Forelimb muscle (tissue), 1 donor: ENCODE results near the gene CD4. TPM values are rescaled to one million over a fixed set of nuclear protein-coding genes. Genes with fewer than 3 reads are reported as not detected.

Source experiments
- DNase-seq: peaks from one replicate; pipeline ENCODE4 v3.0.0-alpha.2; 2013; ENCODE audit warnings: low read depth
- polyA plus RNA-seq: library from polyadenylated mRNA; unstranded; fragments of 120-200 nt; gene quantifications from one replicate; pipeline ENCODE4 v1.2.1, GENCODE V29; 2013; ENCODE audit not compliant: insufficient read length

The CD4 gene
- polyA plus RNA-seq, 1 donor: 5.6 TPM

DNA sequence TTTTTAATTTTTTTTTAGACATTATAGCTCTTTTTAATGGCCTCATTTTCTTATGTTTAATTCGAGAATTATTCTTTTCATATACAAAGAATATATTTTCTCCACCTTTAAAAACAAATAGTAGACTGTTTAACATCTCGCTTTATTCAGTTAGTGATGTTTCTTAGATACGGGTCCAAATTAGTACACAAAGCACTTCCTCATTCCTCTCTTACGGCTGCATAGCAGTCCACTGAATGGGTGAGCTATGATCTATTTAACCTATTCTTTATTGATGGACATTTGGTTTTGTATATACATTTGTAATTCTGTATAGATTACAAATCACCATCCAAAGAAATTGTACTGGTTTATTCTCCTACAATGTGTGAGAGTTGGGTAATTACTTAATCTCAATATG lies 24.0 kb downstream of the CD4 start:
- no peak for DNase-seq

DNA sequence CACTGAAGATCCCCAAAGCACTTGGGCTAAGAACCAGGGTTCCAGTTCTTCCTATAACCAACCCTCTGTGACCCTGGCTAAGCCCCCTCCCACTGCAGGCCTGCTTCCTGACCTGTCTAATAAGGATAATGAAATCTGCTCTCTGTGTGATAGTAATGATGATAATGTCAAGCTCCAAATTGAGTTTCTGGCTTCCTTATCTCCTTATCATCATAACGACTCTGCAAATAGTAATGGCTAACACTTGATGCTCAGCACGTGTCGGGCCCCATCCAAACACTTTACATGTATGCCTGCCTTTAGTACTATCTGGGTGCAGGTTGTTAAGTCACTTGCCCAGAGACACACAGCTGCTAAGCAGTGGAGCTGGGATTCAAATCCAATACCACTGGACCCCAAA lies 27.3 kb downstream of the CD4 start:
- no peak for DNase-seq

DNA sequence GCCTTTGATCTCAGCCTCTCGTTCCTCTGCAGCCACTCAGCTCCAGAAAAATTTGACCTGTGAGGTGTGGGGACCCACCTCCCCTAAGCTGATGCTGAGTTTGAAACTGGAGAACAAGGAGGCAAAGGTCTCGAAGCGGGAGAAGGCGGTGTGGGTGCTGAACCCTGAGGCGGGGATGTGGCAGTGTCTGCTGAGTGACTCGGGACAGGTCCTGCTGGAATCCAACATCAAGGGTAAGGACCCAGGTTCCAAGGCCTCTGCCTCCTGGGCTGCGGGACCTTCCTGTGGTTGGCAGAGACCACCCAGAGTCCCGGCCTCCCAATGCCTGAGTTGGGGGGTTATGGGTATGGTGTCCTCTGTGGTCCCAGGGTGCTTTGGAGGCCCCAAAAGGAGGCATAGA lies 27.8 kb downstream of the CD4 start:
- no peak for DNase-seq

DNA sequence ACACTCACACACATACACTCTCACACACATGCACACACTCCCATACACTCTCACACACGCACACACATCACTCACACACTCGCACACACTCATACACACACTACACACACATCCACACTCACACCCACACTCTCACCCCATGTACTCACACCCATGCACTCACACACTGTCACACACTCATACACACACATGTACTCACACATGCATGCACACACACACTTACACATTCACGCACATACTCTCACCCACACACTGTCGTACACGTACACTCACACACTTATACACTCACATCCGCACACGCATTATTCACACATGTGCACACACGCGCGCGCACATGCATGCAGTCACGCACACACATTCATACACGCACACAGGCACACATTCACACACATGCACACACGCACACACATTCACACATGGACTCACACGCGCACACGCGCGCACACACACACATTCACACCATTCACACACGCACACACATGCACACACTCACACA lies 28.4 kb downstream of the CD4 start:
- no peak for DNase-seq

DNA sequence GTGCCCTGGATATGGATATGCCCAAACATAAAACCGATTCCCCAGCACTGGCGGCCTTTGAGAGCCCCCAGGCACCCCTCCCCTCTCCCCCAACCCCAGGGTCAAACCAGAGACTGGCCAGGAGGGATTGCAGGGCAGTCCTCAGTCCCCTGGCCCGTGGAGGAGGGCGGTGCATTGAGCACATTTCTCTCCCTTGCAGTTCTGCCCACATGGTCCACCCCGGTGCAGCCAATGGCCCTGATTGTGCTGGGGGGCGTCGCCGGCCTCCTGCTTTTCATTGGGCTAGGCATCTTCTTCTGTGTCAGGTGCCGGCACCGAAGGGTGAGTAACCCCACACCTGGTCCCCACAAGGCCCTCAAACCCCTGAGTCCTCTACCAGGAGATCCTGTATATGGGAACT lies 28.9 kb downstream of the CD4 start:
- no peak for DNase-seq

DNA sequence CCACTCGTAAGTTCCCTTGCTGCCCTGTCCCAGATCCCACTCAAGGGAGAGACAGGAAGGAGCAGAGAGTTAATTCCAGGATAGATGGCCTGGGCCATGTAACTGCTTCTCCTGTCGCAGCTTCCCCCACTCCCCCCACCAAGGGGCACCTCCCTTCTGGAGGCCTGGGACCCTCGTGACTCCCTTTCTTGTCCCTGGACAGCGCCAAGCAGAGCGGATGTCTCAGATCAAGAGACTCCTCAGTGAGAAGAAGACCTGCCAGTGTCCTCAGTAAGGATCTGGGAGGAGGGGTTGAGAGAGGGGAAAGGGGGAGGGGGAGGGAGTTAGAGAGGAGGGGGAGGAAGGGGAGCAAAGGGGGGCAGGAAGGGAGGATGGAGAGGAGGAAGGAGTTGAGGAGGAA lies 29.3 kb downstream of the CD4 start:
- no peak for DNase-seq

DNA sequence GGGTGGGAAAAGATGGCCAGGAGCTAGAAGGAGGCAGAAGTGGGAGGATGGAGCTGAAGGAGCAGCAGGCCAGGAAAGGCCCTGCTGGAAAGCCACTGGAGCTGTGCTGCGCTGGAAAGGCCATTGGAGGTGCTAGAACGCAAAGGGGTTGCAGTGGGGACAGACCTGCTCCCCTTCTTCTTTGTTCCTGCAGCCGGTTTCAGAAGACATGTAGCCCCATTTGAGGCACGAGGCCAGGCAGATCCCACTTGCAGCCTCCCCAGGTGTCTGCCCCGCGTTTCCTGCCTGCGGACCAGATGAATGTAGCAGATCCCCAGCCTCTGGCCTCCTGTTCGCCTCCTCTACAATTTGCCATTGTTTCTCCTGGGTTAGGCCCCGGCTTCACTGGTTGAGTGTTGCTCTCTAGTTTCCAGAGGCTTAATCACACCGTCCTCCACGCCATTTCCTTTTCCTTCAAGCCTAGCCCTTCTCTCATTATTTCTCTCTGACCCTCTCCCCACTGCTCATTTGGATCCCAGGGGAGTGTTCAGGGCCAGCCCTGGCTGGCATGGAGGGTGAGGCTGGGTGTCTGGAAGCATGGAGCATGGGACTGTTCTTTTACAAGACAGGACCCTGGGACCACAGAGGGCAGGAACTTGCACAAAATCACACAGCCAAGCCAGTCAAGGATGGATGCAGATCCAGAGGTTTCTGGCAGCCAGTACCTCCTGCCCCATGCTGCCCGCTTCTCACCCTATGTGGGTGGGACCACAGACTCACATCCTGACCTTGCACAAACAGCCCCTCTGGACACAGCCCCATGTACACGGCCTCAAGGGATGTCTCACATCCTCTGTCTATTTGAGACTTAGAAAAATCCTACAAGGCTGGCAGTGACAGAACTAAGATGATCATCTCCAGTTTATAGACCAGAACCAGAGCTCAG lies 30.0 kb downstream of the CD4 start:
- no peak for DNase-seq

DNA sequence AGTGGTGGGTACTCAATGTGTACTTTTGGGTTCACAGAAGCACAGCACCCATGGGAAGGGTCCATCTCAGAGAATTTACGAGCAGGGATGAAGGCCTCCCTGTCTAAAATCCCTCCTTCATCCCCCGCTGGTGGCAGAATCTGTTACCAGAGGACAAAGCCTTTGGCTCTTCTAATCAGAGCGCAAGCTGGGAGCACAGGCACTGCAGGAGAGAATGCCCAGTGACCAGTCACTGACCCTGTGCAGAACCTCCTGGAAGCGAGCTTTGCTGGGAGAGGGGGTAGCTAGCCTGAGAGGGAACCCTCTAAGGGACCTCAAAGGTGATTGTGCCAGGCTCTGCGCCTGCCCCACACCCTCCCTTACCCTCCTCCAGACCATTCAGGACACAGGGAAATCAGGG lies 30.8 kb downstream of the CD4 start:
- no peak for DNase-seq

DNA sequence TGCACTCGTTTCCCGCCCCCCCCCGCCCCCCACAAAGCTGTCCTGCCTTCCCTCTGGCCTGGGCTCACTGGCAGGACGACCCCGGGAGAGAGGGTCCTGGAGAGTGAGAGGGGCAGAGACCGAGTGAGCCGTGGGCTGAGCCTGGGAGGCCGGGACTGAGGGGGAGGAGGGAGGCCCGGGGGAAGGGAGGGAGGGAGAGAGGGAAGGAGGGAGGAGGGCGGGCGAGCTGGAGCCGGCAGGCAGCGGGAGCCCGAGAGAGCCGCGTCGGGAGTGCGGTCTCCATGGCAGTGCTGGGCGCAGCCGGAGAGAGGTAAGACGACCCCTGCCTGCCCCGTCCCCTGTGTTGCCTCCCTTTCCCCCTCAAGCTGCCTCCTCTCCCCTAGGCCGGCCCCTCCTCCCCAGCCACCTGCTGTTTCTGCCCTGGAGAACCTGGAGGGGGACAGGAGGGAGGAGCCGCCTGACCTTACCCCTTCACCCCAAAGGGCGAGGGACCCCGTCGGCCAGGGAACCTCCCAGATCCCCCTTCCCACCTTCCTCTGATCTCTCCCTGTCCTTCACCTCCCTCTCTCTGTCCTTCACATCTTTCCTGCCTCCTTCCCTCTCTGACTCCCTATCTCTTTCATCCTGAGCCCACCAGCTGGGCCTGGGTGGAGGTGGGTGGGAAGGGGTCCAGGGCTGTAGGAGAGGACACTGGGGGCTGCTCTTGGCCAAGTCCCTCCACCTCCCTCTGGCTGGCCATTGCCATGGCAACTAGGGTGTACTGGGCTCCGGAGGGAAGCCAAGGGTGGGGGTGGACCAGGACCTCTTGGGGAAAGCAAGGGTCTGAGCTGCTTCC lies 32.5 kb downstream of the CD4 start, which contains the start of gene GPR162:
TSS of gene GPR162 (plus strand) at position 231 of the 835 bp plus-strand sequence. CDS start 2,078 bp downstream, outside the sequence.
- DNase-seq: no peak

DNA sequence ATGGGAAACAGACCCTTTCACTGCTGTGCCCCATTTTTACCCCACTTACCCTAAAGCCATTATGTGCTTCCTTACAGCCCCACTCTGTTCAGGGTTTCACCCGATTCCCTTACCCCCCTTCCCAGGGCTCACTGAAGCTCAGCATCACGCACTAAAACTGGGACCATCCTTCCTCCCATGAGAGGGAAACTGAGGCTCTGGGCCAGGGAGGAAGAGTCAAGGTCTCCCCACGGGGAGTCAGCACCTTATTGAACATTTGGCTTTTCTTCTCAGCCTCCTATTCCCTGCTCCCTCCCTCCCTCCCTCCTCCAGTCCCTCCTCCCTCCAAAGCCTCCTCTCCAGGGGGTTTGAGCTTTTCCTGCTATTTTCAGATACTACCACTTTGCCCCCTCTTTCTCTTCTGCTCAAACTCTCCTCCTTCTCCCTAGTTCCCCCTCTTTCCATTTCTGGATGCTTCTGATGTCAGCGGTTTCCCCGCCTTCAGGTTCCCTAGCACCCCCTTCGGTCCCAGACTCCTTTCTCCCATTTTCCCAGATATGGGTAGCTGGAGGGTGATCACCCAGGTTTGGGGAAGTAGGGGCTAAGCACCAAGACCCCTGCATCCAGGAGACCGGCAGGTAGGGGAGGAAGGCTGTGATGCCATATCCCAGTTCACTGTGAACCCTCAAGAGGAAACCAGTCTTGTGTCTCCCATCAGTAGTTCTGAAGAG lies 33.3 kb downstream of the CD4 start:
- DNase-seq: no peak

DNA sequence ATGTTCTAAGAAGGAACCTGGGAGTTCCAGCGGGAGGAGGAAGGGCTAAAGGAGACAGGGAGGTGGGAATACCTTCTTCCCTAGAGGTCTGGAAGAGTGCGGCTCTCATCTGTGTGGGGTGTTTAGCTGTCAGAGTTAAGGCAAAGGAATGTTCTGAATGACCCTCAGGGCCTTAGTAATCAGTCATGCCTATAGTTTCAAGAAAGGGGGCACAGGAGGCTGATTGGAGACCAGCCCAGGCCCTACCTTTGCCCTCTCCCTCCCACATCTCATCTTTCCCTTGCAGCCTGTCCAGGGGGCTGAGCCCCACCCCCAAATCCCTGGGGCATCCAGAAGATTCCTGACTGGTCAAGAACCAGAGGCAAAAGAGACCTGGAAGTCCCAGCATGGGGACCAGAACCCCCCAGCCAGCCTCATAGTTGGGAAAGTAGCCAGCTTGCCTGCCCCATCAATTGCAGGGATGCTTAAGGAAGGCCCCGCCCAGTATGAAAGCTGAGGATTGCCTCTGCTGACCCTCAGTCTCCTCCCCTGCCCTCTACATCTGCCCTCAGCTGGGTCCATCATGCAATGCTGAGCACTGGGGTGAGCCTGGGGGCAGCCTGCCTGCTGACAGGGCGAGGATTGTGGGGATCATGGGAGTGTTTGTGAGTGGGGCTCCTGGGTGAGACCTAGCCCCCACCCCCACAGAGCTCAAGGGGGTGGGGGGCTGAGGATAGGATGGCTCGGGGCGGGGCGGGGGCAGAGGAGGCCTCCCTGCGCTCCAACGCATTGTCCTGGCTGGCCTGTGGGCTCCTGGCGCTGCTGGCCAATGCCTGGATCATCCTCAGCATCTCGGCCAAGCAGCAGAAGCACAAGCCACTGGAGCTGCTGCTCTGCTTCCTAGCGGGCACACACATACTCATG lies 34.1 kb downstream of the CD4 start:
- no peak for DNase-seq

DNA sequence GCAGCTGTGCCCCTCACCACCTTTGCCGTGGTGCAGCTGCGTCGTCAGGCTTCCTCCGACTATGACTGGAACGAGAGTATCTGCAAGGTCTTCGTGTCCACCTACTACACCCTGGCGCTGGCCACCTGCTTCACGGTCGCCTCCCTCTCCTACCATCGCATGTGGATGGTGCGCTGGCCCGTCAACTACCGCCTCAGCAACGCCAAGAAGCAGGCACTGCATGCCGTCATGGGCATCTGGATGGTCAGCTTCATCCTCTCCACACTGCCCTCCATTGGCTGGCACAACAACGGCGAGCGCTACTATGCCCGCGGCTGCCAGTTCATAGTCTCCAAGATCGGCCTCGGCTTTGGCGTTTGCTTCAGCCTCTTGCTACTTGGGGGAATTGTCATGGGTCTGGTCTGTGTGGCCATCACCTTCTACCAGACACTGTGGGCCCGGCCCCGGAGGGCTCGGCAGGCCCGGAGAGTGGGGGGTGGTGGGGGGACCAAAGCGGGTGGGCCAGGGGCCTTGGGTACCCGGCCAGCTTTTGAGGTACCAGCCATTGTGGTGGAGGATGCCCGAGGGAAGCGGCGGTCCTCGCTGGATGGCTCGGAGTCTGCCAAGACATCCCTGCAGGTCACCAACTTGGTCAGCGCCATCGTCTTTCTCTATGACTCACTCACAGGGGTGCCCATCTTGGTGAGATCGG lies 34.9 kb downstream of the CD4 start:
- no peak for DNase-seq

DNA sequence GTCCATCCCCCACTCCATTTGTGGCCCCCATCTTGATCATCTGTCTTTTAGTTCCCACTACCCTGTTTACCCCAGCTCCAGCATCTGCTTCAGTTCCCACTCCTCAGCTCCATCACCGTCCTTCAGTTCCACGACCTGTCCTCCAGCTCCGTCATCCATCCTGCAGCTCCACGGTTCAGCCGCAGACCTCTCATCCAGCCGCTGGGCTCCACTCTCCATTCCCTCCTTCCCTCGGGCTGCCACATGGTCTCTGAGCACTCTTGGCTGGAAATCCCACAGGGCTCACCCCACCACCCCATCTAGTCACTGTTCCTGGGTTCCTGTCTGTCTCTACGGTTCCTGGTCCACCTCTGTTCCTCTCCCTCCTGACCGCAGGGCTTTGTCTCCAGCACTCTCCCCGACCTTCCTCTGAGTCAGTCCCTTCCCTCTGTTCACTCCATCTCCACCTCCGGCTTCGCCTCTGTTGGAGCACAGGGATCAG lies 35.6 kb downstream of the CD4 start:
- DNase-seq: no peak

DNA sequence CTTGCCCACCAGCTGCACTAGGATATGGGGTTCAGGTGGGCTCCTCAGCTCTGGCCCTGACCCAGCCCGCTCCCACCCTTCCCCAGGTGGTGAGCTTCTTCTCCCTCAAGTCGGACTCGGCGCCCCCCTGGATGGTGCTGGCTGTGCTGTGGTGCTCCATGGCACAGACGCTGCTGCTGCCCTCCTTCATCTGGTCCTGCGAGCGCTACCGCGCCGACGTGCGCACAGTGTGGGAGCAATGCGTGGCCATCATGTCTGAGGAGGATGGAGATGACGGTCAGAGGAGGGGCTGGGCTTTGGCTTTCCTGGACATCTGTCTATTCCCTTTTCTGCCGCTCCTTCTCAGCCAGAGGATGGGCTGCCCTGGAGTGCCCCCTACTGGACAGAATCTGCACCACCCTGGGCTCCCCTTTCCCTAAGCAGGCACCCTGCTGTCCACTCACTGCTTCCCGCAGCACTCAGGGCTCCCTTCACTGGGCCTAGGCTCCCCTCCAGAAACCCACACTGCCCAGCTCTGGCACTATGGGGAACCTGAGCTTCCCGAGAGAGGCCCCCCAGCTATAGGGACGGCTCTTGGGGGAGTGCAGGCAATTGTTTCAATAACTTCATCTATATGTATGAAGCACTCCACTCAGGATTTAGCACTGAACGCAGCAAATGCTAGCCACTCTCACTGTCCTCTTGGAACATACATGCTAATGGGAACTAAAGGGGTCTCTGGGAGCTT lies 36.2 kb downstream of the CD4 start:
- peak; percentile 78 for DNase-seq

DNA sequence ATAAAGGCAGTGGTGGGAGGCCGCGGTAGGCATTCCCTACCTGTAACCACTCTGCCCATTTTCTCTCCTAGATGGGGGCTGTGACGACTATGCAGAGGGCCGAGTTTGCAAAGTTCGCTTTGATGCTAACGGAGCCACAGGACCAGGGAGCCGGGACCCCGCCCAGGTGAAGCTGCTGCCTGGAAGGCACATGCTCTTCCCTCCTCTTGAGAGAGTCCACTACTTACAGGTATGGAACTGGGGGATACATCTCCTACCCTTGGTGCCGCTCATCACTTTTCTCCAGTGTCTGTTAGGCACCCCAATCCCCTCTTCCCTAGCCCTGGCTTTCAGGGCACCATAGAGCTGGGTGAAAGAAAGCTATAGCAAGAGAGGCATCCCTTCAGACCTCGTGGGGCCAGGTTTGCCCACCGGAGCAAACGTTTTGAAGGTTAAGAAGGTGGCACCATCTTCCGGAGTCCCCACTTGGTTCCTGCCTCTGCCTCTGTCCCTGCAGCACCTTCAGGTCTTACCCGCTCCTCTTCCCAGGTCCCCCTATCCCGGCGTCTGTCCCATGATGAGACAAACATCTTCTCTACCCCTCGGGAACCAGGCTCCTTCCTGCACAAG lies 36.9 kb downstream of the CD4 start:
- DNase-seq: no peak

DNA sequence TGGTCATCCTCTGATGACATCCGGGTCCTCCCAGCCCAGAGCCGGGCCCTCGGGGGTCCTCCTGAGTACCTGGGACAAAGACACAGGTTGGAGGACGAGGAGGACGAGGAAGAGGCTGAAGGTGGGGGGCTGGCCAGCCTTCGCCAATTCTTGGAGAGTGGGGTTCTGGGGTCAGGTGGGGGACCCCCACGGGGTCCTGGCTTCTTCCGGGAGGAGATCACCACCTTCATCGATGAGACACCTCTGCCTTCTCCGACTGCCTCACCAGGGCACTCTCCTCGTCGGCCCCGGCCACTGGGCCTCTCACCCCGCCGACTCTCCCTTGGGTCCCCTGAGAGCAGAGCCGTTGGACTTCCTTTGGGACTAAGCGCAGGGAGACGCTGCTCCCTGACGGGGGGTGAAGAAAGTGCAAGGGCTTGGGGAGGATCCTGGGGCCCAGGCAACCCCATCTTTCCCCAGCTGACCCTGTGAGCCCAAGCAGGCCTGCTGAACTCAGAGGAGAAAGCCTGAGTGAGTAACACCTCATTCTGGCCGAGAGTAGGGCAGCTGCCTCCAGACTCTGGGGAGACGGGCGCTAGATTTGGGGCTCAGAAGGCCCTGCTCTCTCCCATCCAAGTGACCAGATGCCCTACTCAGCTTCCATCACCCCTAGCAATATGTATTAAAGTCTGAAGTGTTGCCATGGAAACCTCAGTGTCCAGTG lies 37.6 kb downstream of the CD4 start:
- DNase-seq: no peak

DNA sequence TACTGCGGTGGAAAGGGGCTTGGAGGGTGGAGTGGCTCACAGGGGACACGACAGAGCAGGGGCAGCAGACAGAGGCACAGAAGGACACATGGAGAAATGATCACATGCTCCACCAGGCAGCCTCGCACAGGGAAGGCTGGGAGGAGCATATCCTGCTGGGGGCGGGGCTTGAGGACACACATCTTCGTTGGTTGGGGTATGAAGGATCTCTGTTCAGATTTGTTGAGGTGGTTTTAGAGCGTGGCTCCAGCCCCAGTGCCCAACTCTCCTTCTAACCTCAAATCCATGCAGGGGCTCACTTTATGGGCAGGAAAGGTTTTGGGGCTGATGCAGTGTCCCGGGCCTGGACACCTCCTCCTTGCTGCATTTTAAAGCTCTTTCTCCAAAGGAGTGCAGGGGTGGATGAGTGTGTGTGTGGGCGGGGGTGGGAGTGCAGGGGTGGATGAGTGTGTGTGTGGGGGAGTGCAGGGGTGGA lies 38.1 kb downstream of the CD4 start:
- DNase-seq: peak; percentile 32
